Sigmoid colon (tissue), 7 donors: ENCODE results near the gene DGKQ. TPM values are rescaled to one million over a fixed set of nuclear protein-coding genes. Genes with fewer than 3 reads are reported as not detected.
A peak's percentile ranks its signal among the peaks of the same experiment; 100 is the strongest.

Source experiments
- DNase-seq: peaks from one replicate; pipeline ENCODE4 v3.0.0-alpha.2; 2019
- H3K27ac ChIP-seq, 4 donors: fragments of 200-600 bp; sonication (generic); one replicate each; pipeline ENCODE4 v1.5.1; 2016 to 2019; ENCODE audit warnings: mild to moderate bottlenecking in 1 of 4
- H3K27me3 ChIP-seq, 3 donors: fragments of 200-600 bp; sonication (generic); one replicate each; pipeline ENCODE4 v1.5.1; 2019; ENCODE audit warnings: mild to moderate bottlenecking in 1 of 3
- H3K36me3 ChIP-seq, 4 donors: fragments of 200-600 bp; sonication (generic); one replicate each; pipeline ENCODE4 v1.5.1; 2016 to 2019
- H3K4me1 ChIP-seq, 4 donors: fragments of 200-600 bp; sonication (generic); one replicate each; pipeline ENCODE4 v1.5.1; 2017 to 2019
- H3K4me3 ChIP-seq, 4 donors: fragments of 200-600 bp; sonication (generic); one replicate each; pipeline ENCODE4 v1.5.1; 2017 to 2019; ENCODE audit warnings: mild to moderate bottlenecking in 2 of 4, moderate library complexity in 1 of 4
- H3K9me3 ChIP-seq, 4 donors: fragments of 200-600 bp in 3 of 4; sonication (generic) in 3 of 4; one replicate each; pipeline versions ENCODE4 v1.5.1 to v1.6.1; 2013 to 2019
- EP300 ChIP-seq, 4 donors: sonication (generic); formaldehyde crosslinking; IDR thresholded peaks; one replicate each; pipeline ENCODE4 v1.6.1; 2017; ENCODE audit warnings: antibody characterized with exemption in 4 of 4
- POLR2A ChIP-seq, 2 donors: fragments of 450-650 bp; IDR thresholded peaks; one replicate each; pipeline ENCODE4 v1.6.1; 2016; ENCODE audit warnings: antibody characterized with exemption in 2 of 2, mild to moderate bottlenecking in 2 of 2, moderate library complexity in 2 of 2
- POLR2AphosphoS5 ChIP-seq, 4 donors: sonication (generic); formaldehyde crosslinking; IDR thresholded peaks; one replicate each; pipeline ENCODE4 v1.6.1; 2017; ENCODE audit warnings: antibody characterized with exemption in 4 of 4
- WGBS, 2 donors: extraction: QIAGEN DNeasy Blood & Tissue Kit; methylation state at CpG; one replicate each; pipeline ENCODE4 v1.1.7; 2013; 5-methylcytosine and 5-hydroxymethylcytosine counted together
- intact Hi-C: fragments of 100-400 bp; cut with DNase I; formaldehyde crosslinking; loops from one replicate; pipeline ENCODE4 v1.15.1; 2023
- polyA plus RNA-seq, 3 donors: library from polyadenylated mRNA; stranded (reverse); fragments of 200-250 nt; gene quantifications; one replicate each; pipeline ENCODE4 v1.2.3, GENCODE V29; 2013
- total RNA-seq, 4 donors: library from RNA; depleted of rRNA; stranded (reverse); fragments of >200 nt; gene quantifications; one replicate each; pipeline ENCODE4 v1.1.0, GENCODE V29; 2016
- TF ChIP-seq, protein P1 (sequence below), 4 experiments: fragments of 450-650 bp in 3 of 4; fragments of 200-600 bp in 1 of 4; IDR thresholded peaks; one replicate each; pipeline ENCODE4 v1.5.1; 2016 to 2019; ENCODE audit warnings: antibody characterized with exemption in 4 of 4, mild to moderate bottlenecking in 3 of 4, moderate library complexity in 2 of 4
- donor health status: healthy with polysubstance abuse.
- donor health status: Bipolar disorder and iron deficiency.
- donor health status: healthy.

Gene DGKQ
- total and polyA plus RNA-seq, 7 donors = 3.5 to 26.2 (median 8.9) TPM

GRCh38 chr4:970046-970745 lies 3.2 kb downstream of the DGKQ start:
- Histone ChIP-seq H3K4me1 (peaks cover 0 to 40% (median 36%) of the 10 kb centered on the region in 4 donors), H3K36me3 (peaks cover 0 to 11% (median 0%) of the 10 kb centered on the region in 4 donors), H3K27ac (no peak overlapping the region), H3K4me3 (no peak overlapping the region), H3K9me3 (no peaks in the 10 kb centered on the region), H3K27me3 (peaks cover 0 to 17% (median 16%) of the 10 kb centered on the region in 3 donors)
- intact Hi-C loops = no loop called here
- TF ChIP-seq POLR2AphosphoS5 (IDR thresholded peaks at IDR 0.05) (no peak), EP300 (IDR thresholded peaks at IDR 0.05) (no peak)
- TF ChIP-seq, protein P1, sequence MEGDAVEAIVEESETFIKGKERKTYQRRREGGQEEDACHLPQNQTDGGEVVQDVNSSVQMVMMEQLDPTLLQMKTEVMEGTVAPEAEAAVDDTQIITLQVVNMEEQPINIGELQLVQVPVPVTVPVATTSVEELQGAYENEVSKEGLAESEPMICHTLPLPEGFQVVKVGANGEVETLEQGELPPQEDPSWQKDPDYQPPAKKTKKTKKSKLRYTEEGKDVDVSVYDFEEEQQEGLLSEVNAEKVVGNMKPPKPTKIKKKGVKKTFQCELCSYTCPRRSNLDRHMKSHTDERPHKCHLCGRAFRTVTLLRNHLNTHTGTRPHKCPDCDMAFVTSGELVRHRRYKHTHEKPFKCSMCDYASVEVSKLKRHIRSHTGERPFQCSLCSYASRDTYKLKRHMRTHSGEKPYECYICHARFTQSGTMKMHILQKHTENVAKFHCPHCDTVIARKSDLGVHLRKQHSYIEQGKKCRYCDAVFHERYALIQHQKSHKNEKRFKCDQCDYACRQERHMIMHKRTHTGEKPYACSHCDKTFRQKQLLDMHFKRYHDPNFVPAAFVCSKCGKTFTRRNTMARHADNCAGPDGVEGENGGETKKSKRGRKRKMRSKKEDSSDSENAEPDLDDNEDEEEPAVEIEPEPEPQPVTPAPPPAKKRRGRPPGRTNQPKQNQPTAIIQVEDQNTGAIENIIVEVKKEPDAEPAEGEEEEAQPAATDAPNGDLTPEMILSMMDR (IDR thresholded peaks at IDR 0.05) = no peak
- WGBS, 2 donors = 70 to 84% methylated on average over 25 of the region's 25 CpGs
- no peak for DNase-seq

GRCh38 chr4:968621-969394 lies 4.6 kb downstream of the DGKQ start:
- peaks cover 0 to 11% (median 0%) of the 10 kb centered on the region in 4 donors for H3K36me3 ChIP-seq
- 78 to 79% methylated on average over 23 of the region's 23 CpGs for whole genome bisulfite sequencing, 2 donors
- no peak for DNase-seq
- no peak overlapping the region for H3K4me3 ChIP-seq
- no peaks in the 10 kb centered on the region for H3K9me3 ChIP-seq
- TF ChIP-seq POLR2A (IDR thresholded peaks at IDR 0.05) = no peak
- no peak for TF ChIP-seq POLR2AphosphoS5 (IDR thresholded peaks at IDR 0.05)
- TF ChIP-seq, protein P1 (IDR thresholded peaks at IDR 0.05) = no peak
- no peak for TF ChIP-seq EP300 (IDR thresholded peaks at IDR 0.05)
- H3K4me1 ChIP-seq = peaks cover 0 to 36% (median 32%) of the 10 kb centered on the region in 4 donors
- intact Hi-C loops = no loop called here
- peaks cover 0 to 17% (median 16%) of the 10 kb centered on the region in 3 donors for H3K27me3 ChIP-seq
- no peak overlapping the region for H3K27ac ChIP-seq

DNA sequence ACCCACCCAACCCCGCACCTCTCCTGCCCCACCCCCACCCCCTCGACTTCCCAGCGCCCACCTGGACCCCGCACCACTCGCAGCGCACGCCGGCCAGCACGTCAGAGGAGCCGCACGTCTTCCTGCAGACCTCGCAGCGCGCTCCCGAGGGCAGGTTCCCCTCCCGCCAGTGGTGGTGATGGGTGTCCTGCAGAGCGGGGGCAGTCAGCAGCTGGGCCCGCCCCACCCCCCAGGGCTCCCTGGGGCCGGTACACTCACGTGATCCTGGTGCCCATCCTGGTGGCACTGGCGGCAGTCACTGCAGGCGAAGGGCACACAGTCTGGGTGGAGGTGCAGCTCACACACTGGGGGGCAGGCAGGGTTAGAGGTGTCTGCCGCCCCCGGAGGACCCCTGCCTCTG lies 5.1 kb downstream of the DGKQ start:
- H3K4me1 ChIP-seq = peaks cover 0 to 33% (median 30%) of the 10 kb centered on the region in 4 donors

GRCh38 chr4:967113-968104 lies 6.0 kb downstream of the DGKQ start:
- Histone ChIP-seq H3K27ac (no peak overlapping the region), H3K27me3 (peaks cover 0 to 17% (median 16%) of the 10 kb centered on the region in 3 donors), H3K36me3 (peaks cover 0 to 18% (median under 1%) of the 10 kb centered on the region in 4 donors), H3K4me3 (peak overlapping the region in 1 of 4 donors; percentile 17), H3K4me1 (peaks cover 0 to 27% (median 25%) of the 10 kb centered on the region in 4 donors), H3K9me3 (no peaks in the 10 kb centered on the region)
- WGBS, 2 donors = 69 to 88% methylated on average over 76 of the region's 76 CpGs
- no peak for DNase-seq
- intact Hi-C loops = no loop called here
- TF ChIP-seq EP300 (IDR thresholded peaks at IDR 0.05) (no peak), POLR2AphosphoS5 (IDR thresholded peaks at IDR 0.05) (no peak), POLR2A (IDR thresholded peaks at IDR 0.05) (no peak)
- TF ChIP-seq, protein P1 (IDR thresholded peaks at IDR 0.05) = no peak

More for the DNA sequence above, 5.1 kb downstream of the DGKQ start:
- Histone ChIP-seq H3K27ac (no peak overlapping the region), H3K27me3 (peaks cover 0 to 17% (median 16%) of the 10 kb centered on the region in 3 donors), H3K4me3 (no peak overlapping the region), H3K9me3 (no peaks in the 10 kb centered on the region), H3K36me3 (peaks cover 0 to 11% (median 0%) of the 10 kb centered on the region in 4 donors)
- DNase-seq = no peak
- TF ChIP-seq POLR2AphosphoS5 (IDR thresholded peaks at IDR 0.05) (no peak), POLR2A (IDR thresholded peaks at IDR 0.05) (no peak), EP300 (IDR thresholded peaks at IDR 0.05) (no peak)
- TF ChIP-seq, protein P1 (IDR thresholded peaks at IDR 0.05) = no peak
- intact Hi-C loops = no loop called here
- 52 to 78% methylated on average over 24 of the region's 24 CpGs for WGBS, 2 donors
